Activated CD8-positive, alpha-beta T cell treated with anti-CD3 and anti-CD28 coated beads for 36 hours (primary cell): ENCODE measurements around the gene GYG1. TPM values are rescaled to one million over a fixed set of nuclear protein-coding genes. Genes with fewer than 3 reads are reported as not detected.

Source experiments
- ATAC-seq: fragments of 200-7000 bp; cut with Tn5 transposase; one replicate; pipeline ENCODE4 v1.10.0; 2021; ENCODE audit warnings: mild to moderate bottlenecking, moderate library complexity
- CTCF ChIA-PET: fragments of 350-600 bp; sonication (Branson Sonifier 250); formaldehyde crosslinking; loops from one replicate; lab custom pipeline; 2021; ENCODE audit warnings: antibody characterized with exemption; lab: Charles Lee
- POLR2A ChIA-PET: fragments of 350-600 bp; sonication (Branson Sonifier 250); formaldehyde crosslinking; loops from one replicate; lab custom pipeline; 2021; ENCODE audit warnings: antibody characterized with exemption; lab: Charles Lee
- DNase-seq: peaks from one replicate; pipeline ENCODE4 v3.0.0-alpha.2; 2020
- H3K27ac Mint-ChIP-seq: one replicate; pipeline ENCODE4 v1.8.0; 2021; ENCODE audit warnings: mild to moderate bottlenecking, mixed read lengths
- H3K27me3 Mint-ChIP-seq: one replicate; pipeline ENCODE4 v1.8.0; 2021; ENCODE audit warnings: mixed read lengths
- H3K36me3 Mint-ChIP-seq: one replicate; pipeline ENCODE4 v1.8.0; 2021; ENCODE audit warnings: low read depth, mixed read lengths
- H3K4me1 Mint-ChIP-seq: one replicate; pipeline ENCODE4 v1.8.0; 2021; ENCODE audit warnings: low read depth, mixed read lengths
- H3K4me3 Mint-ChIP-seq: one replicate; pipeline ENCODE4 v1.8.0; 2021; ENCODE audit warnings: mild to moderate bottlenecking, moderate library complexity, mixed read lengths
- H3K9me3 Mint-ChIP-seq: one replicate; pipeline ENCODE4 v1.8.0; 2021; ENCODE audit warnings: mixed read lengths
- intact Hi-C: fragments of 100-400 bp; cut with micrococcal nuclease; formaldehyde crosslinking; loops from one replicate; pipeline ENCODE4 v1.10.0; 2022
- total RNA-seq, 2 experiments: library from RNA; stranded (reverse); gene quantifications; one replicate each; pipeline ENCODE4 v1.2.3, GENCODE V29; 2021
- TF ChIP-seq, protein P1 (sequence below): fragments of 200-600 bp; IDR thresholded peaks from one replicate; pipeline ENCODE4 v1.8.0; 2022; ENCODE audit warnings: antibody characterized with exemption, mild to moderate bottlenecking

The GYG1 gene
- total RNA-seq, 2 experiments from 2014 or later, result 16.0 to 18.3 TPM

DNA sequence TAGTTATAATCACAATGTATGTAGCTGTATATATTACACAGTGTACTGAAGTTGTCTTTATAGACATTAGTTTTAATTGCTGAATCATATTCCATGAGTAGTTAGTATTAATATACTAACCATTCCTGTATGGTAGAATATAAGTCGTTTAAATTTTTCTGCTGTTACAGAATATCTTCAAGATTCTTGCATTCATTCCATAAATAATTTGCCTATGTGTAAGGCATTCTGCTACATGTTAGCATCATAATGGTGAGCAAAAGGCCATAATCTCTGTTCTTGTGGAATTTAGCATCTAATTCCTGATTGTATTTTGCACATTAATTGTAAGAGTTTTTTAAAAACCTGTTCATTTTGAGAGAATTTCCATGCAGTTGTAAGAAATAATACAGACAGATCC is 14.1 kb downstream of the GYG1 start:
- Mint-ChIP-seq H3K4me3 (no peak overlapping the region), H3K27ac (no peak overlapping the region), H3K9me3 (no peaks in the 10 kb centered on the region), H3K4me1 (peaks cover 17% of the 10 kb centered on the region), H3K36me3 (peaks cover 28% of the 10 kb centered on the region), H3K27me3 (no peaks in the 10 kb centered on the region)
- intact Hi-C loops, result no loop called here
- POLR2A ChIA-PET, result no interaction called here
- ATAC-seq, result no peak
- CTCF ChIA-PET, result no interaction called here
- TF ChIP-seq, protein P1, sequence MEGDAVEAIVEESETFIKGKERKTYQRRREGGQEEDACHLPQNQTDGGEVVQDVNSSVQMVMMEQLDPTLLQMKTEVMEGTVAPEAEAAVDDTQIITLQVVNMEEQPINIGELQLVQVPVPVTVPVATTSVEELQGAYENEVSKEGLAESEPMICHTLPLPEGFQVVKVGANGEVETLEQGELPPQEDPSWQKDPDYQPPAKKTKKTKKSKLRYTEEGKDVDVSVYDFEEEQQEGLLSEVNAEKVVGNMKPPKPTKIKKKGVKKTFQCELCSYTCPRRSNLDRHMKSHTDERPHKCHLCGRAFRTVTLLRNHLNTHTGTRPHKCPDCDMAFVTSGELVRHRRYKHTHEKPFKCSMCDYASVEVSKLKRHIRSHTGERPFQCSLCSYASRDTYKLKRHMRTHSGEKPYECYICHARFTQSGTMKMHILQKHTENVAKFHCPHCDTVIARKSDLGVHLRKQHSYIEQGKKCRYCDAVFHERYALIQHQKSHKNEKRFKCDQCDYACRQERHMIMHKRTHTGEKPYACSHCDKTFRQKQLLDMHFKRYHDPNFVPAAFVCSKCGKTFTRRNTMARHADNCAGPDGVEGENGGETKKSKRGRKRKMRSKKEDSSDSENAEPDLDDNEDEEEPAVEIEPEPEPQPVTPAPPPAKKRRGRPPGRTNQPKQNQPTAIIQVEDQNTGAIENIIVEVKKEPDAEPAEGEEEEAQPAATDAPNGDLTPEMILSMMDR, result no peak
- no peak for DNase-seq

DNA sequence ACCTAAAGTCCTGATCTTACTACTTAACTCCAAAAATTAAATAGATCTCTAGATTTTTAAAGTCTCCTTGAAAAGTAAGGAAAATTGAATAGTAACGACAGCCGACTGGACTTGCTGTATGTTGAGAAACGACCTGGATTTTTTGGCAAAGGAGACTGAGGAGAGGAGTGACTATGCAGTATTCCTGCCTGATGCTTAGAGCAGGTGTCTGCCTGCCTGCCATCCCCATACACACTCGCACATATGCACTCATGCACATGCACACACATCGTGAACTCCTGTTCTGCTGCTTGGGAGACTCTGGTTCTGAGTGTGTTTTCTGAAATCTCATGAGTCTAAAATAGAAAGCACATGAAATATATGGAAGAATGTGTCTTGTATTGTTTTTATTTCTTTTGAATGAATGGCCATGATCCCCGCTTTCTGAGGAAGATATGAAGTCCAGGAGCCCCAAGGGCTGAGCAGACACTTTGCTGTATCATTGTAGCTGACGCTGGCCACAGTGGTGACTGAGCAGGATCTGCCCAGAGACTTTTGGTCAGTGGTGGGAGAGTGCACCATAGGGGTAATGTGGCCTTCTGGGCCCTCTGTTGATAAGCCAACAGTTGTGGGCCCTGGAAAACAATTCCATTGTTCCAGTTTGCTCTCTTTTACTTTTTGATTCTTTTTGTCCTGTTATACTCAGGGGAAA is 16.4 kb downstream of the GYG1 start:
- DNase-seq, result no peak
- H3K4me1 Mint-ChIP-seq, result peaks cover 22% of the 10 kb centered on the region
- ATAC-seq, result no peak
- ChIA-PET POLR2A (no interaction called here), CTCF (no interaction called here)
- H3K36me3 Mint-ChIP-seq, result peaks cover 34% of the 10 kb centered on the region
- no peak overlapping the region for H3K27ac Mint-ChIP-seq
- H3K27me3 Mint-ChIP-seq, result no peaks in the 10 kb centered on the region
- intact Hi-C loops, result no loop called here
- no peak overlapping the region for H3K4me3 Mint-ChIP-seq
- H3K9me3 Mint-ChIP-seq, result no peaks in the 10 kb centered on the region
- TF ChIP-seq, protein P1, result no peak

DNA sequence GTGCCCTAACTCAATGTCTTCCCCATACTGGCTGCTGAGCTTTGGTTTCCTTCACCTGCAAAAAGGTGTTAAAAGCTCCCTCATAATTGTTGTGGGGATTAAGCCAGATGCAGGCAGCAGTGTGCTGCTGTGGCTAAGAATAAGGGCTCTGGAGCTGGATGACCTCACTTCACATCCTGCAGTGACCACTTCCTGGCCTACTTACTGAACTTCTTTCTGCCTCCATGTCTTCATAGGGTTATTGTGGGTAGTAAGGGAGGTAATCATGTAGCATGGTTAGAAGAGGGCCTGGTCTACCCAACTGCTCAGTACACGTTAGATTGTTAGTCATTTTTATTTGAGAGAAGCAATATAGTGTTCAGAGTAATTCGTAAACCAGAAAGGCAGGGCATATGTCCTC is 18.4 kb downstream of the GYG1 start:
- H3K4me1 Mint-ChIP-seq, result peaks cover 17% of the 10 kb centered on the region
- peaks cover 37% of the 10 kb centered on the region for H3K36me3 Mint-ChIP-seq
- no peaks in the 10 kb centered on the region for H3K27me3 Mint-ChIP-seq
- H3K4me3 Mint-ChIP-seq, result no peak overlapping the region
- H3K9me3 Mint-ChIP-seq, result no peaks in the 10 kb centered on the region
- POLR2A ChIA-PET, result no interaction called here
- peak; percentile 97 for ATAC-seq
- TF ChIP-seq, protein P1, result no peak
- intact Hi-C loops, result no loop called here
- DNase-seq, result peak; percentile 66
- CTCF ChIA-PET, result no interaction called here
- peak overlapping the region; percentile 83 for H3K27ac Mint-ChIP-seq

DNA sequence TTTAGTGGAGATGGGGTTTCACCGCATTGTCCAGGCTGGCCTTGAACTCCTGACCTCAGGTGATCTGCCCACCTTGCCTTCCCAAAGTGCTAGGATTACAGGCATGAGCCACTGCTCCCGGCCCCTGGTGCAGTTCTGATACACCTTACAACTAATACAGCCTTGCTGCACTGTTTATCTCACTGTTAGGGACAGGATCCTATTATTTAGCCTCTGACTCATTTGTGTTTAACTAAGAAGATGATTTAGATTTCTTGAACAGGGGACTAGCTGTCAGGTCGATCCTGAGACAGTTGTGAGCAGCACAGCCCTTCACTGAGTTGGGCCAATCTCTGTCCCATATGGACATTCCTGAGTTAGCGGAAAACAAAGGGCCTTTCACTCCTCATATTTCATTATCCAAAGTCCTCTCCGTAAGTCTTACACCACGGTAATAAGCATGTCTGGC is 19.2 kb downstream of the GYG1 start:
- Mint-ChIP-seq H3K27ac (peak overlapping the region; percentile 53), H3K27me3 (no peaks in the 10 kb centered on the region), H3K4me3 (no peak overlapping the region), H3K36me3 (peaks cover 43% of the 10 kb centered on the region), H3K4me1 (peaks cover 17% of the 10 kb centered on the region), H3K9me3 (no peaks in the 10 kb centered on the region)
- ChIA-PET CTCF (no interaction called here), POLR2A (no interaction called here)
- ATAC-seq, result no peak
- intact Hi-C loops, result no loop called here
- no peak for DNase-seq
- TF ChIP-seq, protein P1, result no peak

DNA sequence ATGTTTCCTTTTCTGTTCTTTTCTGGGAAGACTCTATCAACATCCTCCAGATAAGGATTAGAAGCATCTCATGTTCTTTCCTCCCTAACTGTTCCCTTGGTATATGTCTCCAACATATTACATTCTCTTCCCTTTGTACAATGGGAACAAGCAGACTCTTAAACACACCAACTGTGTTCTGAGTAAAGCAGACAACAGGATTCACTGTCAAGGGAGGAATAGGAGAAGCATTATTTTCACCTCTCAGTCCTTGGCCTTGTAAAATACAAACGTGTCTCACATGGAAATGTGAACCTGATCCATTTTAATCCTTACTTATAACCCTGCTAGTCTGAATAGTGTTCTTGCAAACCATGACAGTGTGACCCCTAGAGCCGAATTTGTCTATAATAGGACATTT is 19.6 kb downstream of the GYG1 start:
- Mint-ChIP-seq H3K27me3 (no peaks in the 10 kb centered on the region), H3K27ac (peak overlapping the region; percentile 53), H3K4me3 (no peak overlapping the region), H3K4me1 (peaks cover 17% of the 10 kb centered on the region), H3K9me3 (no peaks in the 10 kb centered on the region), H3K36me3 (peaks cover 45% of the 10 kb centered on the region)
- DNase-seq, result no peak
- ATAC-seq, result no peak
- TF ChIP-seq, protein P1, result no peak
- intact Hi-C loops, result no loop called here
- ChIA-PET CTCF (no interaction called here), POLR2A (no interaction called here)
